C4-2B (cell line): ENCODE results near the gene GTF2IRD1.

Experiments
- ZFX ChIP-seq: fragments of 450-650 bp; IDR thresholded peaks from 2 replicates; pipeline ENCODE4 v1.6.1; 2017
- TF ChIP-seq, protein P1 (sequence below): fragments of 450-650 bp; conservative IDR thresholded peaks from 2 replicates; pipeline ENCODE4 v1.5.1; 2017; ENCODE audit warnings: mild to moderate bottlenecking

DNA sequence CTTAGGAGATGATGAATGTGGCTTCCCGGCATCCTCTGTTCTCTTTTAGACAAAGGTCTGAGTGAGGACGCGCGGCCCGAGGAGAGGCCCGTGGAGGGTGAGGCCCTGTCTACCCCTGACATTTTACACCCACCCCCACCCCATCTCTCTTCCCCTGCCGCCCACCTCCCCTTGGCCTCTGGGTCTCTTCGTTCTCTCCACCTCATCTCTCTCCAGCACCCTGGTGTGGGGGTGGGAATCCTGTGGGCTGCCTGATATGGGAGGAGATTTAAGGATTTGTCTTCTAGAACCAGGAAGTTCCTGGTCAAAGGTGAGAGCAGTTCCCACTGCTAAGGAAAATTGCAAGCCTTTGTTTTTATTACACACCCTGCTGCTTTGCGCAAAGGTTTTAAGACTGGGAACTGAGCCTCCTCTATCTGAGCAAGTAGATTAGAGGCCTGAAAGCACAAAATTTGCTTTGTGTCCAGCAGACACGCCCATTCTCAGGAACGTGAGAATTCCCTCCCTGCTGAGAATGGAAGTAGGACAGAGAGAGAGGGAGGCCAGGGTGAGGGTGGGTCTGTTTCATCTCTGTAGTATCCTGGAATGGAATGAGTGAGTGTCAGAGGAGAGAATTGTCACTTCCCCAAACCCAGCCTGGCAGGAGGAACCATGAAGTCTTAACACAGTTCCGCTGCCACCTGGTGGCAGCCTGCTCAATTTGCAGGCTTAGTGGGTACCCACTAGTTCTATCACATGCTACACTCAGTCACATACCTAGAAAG is 91.2 kb downstream of the GTF2IRD1 start:
- TF ChIP-seq, protein P1, sequence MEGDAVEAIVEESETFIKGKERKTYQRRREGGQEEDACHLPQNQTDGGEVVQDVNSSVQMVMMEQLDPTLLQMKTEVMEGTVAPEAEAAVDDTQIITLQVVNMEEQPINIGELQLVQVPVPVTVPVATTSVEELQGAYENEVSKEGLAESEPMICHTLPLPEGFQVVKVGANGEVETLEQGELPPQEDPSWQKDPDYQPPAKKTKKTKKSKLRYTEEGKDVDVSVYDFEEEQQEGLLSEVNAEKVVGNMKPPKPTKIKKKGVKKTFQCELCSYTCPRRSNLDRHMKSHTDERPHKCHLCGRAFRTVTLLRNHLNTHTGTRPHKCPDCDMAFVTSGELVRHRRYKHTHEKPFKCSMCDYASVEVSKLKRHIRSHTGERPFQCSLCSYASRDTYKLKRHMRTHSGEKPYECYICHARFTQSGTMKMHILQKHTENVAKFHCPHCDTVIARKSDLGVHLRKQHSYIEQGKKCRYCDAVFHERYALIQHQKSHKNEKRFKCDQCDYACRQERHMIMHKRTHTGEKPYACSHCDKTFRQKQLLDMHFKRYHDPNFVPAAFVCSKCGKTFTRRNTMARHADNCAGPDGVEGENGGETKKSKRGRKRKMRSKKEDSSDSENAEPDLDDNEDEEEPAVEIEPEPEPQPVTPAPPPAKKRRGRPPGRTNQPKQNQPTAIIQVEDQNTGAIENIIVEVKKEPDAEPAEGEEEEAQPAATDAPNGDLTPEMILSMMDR: no peak; the same call in 1 of the 2 replicates
- no peak for TF ChIP-seq ZFX
